Measurements from ENCODE around the gene FATE1.
"Not testable (repeated sequence)": the region's sequence is repeated elsewhere in the genome, so short reads cannot be mapped to it uniquely, and the experiment has no call there.

FATE1 gene, protein sequence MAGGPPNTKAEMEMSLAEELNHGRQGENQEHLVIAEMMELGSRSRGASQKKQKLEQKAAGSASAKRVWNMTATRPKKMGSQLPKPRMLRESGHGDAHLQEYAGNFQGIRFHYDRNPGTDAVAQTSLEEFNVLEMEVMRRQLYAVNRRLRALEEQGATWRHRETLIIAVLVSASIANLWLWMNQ

DNA sequence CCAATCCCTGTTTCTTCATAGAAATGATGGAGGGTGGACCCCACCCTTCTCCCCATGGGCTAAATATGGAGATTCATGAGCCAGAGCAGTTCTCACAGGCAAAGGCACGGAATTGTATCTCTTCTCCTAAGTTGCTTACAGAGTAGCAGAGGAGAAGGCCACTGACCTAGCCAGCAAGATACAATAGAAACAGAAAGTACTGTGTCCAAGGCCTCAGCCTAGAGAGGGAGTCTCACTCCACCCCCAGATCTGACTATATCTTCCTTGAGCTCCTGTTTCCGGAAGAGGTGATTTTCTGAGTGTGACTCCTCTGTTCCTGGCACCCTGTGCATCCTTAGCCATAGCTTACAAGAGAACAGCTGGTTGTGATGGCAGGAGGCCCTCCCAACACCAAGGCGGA lies at the start of gene FATE1:
TSS of gene FATE1 (plus strand) at position 284 of the 400 bp plus-strand sequence. CDS start at position 369, 85 bp downstream.
- no peak for FAIRE-seq

DNA sequence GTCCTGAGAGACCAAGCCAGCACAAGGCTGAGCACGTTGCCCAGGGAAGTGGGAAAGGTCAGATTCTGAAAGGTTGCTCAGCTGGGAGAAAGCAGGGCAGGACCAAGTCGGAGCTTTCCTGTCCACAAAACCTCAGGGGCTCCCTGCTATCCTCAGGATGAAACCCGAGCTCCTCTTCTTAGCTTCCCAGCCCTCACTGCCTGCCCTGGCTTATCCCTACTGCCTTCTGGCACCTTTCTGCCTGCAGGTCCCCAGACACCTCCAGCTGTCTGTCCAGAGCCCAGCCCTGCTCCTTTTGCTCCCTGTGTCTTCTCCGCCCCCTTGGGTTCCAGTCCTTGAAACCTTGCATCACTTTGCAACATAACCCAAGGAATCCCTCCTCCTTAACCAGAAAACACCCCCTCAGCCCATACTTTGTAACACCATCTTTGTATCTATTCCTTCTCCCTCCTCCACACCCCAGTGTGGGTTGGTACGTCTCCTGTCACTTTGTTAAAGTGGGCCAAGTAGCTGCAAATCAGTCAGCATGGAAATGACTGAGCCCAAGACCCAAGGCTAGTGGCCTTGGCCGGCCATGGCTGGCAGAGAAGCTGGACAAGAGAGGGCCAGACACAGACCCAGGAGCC lies 40.6 kb upstream of the FATE1 start:
- FAIRE-seq = no peak

DNA sequence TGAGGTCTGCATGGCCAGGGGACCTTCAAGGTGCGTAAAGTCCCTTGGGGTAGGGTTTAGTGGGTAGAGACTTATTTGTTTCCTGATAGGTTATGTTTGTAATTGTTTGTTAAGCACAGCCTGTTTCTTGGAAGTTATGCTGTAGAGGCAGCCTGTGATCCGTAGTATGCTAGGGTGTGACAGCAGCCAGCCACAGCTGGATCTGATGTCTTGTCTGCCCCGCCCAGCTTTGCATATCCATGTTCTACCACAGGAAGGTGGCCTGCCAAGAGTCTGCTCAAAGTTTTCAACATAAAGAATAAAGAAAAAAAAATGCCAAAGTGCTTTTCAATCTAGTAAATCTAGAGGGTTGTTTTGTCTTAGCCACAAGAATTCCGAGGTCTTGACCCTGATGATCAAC lies 39.6 kb upstream of the FATE1 start:
- no peak for FAIRE-seq

DNA sequence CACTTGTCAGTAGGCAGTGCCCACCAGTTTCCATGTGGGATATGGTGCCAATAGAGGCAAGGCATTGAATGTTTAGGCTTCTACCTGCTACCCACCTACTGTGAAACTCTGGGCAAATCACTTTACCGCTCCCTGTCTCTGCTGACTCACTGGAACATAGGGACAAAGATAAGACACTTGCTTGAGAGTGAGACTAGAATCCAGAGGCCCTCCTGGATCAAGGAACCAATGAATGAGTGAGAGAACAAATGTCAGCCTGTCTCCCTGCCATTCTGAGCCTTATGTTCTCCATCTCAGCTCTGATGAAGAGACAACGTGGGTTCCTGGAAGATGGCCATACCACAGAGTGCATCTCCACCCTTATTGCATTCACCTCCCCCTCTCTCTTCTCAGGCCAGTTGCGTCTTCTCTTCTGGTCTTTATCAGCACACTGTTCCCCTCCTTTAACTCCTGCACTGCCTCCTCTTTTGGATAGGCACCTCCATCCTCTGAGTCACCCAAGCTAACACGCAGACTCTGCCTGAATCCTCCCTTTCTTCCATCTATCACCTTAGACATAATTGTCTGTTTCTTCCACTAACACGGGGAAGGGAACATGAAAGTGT lies 35.9 kb upstream of the FATE1 start:
- FAIRE-seq = no peak

DNA sequence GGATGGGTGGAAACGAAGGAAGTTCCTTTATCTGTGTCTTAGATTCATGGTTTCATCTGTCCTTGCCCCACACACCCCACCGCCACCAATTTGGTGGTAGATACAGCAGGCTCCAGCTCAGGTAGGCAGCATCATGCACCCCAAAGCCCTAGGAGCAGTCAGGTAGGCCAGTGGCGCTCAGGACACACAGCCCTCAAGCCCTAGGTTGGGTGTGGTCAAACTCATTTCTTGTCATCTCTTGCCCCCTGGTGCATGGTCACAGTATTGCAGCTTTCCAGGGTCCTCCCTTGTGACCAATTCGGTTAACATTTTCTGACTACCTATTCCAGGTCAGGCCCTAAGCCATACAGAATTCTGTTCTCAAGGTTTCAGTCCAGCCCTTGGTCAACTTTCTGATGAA lies 35.0 kb upstream of the FATE1 start:
- FAIRE-seq = no peak

DNA sequence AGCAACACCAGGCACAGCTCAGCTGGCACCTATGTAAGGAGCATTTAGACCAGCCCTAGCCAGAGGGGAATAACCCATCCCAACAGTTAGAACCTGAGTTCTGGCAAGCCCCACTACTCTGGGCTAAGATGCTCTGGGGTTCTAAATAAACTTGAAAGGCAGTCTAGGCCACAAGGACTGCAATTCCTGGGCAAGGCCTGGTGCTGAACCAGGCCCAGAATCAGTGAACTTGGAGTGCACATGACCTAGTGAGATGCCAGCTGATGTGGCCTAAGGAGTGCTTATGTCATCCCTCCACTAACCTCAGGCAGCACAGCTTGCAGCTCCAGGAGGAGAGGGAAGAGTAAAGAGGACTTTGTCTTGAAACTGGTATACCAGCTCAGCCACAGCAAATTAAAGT lies 28.2 kb upstream of the FATE1 start:
- no peak for FAIRE-seq

DNA sequence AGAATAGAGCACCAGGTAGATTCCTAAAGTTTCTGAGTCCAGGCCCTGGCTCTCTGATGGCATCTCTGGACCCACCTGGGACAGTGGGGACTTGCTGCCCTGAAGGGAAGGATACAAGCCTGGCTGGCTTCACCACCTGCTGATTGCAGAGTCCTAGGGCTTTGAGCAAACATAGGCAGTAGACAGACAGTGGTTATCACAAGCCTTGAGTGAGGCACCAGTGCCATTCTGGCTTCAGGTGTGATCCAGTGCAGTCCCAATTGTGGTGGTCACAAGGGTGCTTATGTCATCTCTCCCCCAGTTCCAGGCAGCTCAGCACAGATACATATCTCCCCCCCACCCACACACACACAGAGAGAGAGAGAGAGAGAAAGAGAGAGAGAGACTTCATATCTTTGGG lies 27.1 kb upstream of the FATE1 start:
- no peak for FAIRE-seq

DNA sequence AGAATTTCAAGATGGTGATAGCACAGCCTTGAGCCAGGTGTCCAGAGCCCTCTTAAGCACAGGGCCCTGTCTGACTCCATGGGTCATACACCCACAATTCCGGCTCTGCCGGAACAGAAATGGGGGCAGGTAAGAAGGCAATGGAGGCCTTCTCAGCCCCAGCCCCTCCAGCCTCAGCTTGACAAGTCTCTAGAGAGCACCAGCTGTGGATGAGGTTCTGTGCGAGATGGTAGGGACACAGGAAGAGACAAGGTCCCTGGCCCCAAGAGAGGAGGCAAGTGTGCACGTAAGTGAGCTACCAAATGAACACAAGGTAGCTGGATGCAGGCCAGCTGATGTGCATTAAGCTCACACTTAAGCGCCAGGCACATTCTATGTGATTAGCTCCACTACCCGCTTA lies 23.0 kb upstream of the FATE1 start:
- FAIRE-seq = no peak

DNA sequence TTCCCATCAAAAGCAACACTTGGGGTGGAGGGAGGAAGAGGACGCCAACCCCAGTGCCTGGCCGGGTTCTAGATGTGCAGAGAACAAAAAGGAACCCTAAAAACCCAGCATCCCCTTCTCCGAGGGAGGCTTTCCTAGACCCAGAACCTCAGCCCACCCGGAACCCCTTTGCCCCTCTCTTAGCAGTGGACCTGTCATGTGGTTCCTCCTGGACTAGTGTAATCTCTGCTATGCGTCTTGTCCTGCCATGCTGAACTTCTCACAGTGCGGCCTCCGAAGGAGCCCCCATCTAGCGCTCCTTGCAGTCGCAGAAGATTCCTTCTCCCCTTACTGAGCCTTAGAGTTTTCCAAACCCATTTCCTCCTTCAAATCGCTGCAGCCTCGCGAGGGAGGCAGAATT lies 21.7 kb upstream of the FATE1 start:
- FAIRE-seq = no peak

DNA sequence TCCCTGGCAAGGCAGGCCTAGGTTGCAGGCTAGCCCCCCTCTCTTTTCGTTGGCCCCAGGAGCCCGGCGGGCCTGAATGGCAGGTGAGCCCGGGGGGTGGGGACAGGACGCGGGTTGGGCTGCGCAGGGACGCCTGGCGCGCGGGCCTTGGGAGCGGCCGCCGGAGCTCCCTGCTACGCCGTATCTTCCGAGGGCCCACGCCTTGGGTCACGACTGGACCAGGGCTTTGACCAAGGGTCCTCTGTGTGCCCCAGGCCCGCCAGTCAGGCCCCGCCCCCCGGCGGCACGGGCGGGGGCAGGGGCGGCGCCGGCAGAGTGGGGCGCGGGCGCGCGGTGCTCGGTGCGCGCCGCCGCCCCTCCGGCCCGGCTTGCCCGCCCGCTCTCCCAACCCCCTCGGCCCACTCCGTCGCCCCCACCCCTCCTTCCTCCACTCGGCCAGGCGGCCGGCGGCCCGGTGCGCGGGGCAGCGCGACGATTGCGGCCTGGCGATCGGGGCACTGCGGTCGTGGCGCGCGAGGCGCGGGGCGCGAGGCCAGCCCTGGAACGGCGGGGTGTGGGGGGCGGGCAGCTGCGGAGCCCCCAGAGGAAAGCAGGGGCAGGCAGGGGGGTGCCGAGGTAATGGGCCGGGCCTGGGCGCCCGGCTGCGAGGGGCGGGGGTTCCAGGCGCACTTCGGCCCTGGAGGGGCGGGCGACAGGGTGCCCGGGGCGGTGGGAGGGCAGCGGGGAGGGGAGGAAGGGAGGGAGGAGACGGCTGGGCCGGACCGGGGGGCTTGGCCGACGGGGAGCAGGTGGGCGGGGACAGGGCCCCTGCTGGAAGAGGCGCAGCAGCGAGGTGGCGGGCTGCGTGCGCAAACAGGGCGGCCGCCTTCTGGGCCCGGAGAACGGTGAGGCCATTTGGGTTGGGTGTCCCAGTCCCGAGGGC lies 20.9 kb upstream of the FATE1 start, which contains the start of gene PRRG3:
TSS of gene PRRG3 (plus strand) at position 798 of the 922 bp plus-strand sequence. CDS start 3,357 bp downstream, outside the sequence.
- FAIRE-seq = no peak

DNA sequence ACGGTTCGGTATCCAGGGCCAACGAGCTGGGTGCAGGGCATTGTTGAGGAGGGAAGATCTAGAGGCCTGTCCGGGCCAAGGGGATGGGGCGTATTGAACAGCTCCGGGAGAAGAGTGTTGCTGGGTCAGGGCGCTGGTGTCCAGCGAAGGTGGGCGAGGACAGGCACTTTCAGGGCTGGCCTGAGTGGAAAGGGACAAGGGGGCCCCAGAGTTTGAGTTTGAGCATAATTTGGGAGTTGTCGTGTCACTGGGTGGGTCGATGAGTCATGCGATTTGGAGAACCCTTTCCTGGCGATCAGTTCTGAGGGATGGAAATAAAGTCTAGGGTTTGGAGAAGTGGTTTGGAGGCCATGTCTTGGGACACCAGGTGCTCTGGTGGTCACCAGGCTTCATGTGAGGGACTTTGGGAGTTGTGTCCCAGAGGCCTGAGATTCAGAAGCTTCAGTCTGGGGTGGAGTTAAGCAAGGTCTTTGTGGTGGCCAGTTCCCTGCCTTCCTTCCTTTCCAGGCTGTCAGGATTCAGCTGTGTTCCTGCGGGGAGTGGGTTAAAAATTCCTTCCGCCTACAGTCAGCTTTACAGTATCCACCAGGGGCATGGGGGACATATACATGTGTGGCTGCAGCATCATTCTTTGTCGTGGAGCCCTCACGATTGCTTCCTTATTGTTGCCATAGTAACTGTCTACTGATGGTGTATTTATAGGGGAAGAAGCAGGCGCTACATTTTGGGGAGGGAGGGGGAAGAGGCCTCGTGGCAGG lies 20.1 kb upstream of the FATE1 start:
- no peak for FAIRE-seq

DNA sequence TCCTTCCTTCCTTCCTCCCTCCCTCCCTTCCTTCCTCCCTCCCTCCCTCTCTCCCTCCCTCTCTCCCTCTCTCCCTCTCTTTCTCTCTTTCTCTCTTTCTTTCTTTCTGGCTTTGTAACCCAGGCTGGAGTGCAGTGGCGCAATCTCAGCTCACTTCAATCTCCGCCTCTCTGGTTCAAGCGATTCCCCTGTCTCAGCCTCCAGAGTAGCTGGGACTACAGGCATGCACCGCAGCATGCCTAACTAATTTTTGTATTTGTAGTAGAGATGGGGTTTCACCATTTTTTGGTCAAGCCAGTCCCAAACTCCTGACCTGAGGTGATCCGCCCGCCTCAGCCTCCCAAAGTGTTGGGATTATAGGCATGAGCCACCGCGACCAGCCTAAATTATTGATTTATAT lies 18.8 kb upstream of the FATE1 start:
- not testable (repeated sequence) for FAIRE-seq

DNA sequence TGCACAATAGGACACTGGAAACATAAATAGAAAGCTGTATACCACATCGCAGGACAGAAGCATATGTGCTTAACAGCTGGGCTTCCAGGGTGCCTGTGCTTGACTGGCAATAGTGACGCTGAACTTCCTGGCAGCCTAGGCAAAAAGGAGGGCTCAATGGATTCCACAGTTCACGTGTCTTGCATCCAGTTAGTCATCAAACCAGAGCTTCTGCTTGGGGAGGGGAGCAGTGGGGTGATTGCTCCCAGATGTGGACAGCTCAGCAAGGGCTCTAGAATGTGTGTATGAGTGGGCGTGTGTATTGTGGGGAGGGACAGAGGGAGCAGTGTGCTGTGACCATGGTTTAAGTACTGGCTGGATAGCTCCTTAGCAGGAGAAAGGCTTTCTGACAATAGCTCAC lies 18.3 kb upstream of the FATE1 start:
- no peak for FAIRE-seq

DNA sequence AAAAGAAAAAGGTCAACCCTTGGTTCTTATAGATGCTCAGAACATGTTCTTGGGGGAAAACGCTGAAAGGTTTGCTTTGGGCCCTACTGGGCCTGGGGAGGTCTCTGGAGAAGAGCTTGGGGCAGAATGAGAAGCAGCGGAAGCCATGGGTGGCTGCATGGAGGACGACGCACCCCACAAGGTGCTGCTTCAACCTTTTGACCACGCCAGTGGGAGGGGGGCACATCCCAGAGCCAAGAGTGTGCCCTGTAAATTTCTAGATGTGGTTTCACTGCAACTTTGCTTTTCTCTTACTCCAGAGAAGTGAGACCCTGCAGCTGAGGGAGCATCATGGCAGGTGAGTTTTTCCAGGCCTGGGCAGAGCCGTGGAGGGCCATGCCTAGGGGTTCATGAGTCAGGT lies 17.4 kb upstream of the FATE1 start:
- FAIRE-seq = no peak

DNA sequence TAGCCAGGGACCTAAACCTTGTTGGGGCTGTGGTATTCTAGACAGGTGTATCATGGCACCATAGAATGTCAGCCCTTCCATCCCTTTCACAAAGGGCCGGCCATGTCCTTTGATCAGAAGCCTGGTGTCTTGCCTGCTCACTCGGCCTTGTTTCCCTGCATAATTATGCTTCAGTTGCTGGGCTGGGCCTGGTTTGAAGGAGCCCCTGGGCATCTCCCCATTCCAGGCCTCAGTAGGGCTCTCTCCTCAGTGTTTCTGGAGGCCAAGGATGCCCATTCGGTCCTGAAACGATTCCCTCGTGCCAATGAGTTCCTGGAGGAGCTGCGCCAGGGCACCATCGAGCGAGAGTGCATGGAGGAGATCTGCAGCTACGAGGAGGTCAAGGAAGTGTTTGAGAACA lies 16.1 kb upstream of the FATE1 start:
- FAIRE-seq = no peak

DNA sequence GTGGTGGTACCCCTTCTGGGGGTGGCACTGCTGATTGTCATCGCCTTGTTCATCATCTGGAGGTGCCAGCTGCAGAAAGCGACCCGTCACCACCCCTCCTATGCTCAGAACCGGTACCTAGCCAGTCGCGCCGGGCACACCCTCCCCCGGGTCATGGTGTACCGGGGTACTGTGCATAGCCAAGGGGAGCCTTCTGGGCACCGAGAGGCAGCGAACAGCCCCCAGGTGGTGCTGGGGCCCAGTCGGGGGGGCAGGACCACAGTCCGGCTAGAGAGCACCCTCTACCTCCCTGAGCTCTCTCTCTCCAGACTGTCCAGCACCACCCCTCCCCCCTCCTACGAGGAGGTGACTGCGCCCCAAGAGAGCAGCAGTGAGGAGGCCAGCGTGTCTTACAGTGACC lies 15.3 kb upstream of the FATE1 start:
- FAIRE-seq = no peak

DNA sequence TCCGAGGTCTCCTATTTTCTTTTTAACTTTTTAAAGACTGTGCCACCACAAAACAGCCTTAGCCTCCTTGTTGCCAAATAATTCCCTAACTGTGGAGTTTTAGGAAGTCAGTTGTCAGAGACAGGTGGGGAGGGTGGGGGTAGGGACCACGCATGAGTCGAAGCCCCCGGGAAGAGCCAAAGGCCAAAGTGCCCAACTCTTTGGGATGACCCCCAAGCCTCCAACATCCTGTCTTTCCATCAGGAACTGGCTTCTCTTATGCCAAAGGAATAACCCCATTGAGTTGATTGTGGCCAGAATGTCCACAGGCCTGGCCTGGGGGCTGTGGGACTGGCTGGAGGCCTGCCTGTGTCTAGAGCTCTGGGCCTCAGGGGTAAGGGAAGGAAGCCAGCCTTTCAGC lies 14.8 kb upstream of the FATE1 start:
- FAIRE-seq = no peak

DNA sequence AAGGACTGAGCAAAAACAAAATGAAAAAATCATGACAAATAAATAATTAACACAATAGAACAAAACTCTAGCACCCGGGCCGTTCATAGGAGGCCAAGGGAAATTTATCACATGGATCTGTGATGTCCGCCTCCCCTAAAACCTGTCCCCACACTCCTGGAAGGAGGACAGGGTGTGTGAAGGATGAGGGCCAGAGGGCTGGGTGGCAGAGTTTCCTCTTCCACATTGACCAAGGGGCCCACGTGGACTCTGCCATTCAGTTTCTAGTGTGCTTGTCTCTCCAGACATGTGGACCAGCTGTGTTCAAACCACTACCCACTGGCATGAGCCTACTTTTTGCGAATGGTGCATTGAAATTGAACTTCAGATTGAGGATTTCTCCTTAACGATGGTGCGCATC lies 14.3 kb upstream of the FATE1 start:
- no peak for FAIRE-seq

DNA sequence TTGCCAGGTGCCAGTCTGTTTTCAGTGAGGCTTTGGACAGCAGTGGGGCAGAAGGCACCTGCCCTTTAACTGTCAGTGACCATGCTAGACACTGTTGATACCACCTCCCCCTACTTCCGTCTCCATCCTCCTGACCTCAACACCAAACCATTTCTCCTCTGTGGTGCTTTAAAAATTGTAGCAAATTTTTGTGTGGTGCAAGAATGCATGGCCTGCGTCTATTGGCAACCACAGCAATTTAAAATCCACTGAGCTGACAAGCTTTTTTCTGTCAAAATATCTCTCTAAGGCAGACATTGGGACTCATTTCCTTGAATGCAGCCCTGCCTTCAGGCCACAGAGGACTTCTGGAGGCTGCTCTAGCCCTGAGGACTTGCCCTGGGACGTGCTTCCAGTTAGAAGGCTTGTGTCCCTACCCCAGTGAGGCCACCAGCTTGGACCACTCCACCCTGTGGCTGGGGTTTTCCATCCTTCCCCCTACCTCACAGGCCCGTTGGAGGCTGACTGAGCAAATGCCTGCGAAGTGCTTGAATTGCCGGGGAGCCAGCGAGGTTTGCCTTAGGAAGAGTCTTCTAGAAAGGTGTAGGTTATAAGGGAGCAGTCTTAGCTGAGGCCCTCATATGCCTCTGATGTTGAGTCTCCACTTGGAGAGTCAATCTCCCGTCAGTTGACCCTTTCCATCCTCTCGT lies 13.7 kb upstream of the FATE1 start:
- FAIRE-seq = no peak

DNA sequence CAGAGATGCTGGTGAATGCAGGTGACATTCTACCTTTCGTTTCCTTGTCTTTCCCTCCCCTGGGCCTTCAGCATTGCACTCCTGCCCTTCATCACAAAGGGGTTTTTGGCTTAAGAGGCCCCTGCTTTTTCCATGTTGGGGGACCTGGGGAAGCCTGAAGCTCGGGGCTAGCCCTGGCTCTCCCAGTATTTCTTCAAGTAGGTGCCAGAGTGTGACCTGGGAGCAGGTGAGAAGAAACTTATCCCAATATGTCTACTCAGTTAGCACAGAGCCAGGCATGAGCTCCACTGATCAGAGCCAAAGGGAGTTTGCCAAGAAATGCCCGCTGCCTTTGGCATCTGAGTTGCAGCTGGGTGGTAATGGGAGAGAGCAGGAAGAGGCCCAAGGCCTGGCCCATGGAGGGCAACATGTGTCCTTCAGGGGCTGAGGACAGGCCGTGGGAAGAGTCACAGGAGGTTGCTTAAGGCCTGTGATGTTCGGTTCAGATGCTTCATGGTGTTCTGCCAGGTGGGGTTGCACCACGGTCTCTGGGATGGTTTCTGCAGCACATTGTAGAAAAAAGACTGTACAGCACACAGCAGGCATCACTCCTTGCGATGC lies 13.0 kb upstream of the FATE1 start:
- FAIRE-seq = no peak

DNA sequence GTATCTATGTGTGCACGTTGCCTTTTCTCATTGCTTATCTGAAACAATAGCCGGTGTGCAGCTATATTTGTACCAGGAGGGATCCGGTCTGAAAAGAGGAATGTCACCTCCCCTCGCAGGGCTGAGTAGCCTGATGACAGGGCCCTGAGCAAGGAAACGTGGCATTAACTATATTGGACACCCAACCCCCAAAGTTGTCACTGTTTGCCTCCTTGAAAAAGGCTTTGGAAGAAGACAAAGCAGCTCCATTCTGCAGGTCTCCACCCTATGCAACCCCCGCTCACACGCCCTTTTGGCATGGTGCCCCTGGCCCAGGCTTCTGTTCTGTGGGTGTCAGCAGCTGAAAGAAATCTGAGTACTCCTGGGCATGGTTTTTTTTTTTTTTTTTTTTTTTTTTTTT lies 12.3 kb upstream of the FATE1 start:
- FAIRE-seq = no peak
